Heart left ventricle (tissue), 16 donors: ENCODE measurements around the gene PRG3. TPM values are rescaled to one million over a fixed set of nuclear protein-coding genes. Genes with fewer than 3 reads are reported as not detected.

Source experiments
- ATAC-seq, 4 donors: fragments of 200-7000 bp; cut with Tn5 transposase; one replicate each; pipeline ENCODE4 v1.9.1; 2020 to 2022; ENCODE audit warnings: moderate library complexity in 4 of 4, mild to moderate bottlenecking in 3 of 4, moderate number of reproducible peaks in 1 of 4
- DNase-seq, 5 donors: peaks; one replicate each; pipeline ENCODE4 v3.0.0-alpha.2; 2020
- H3K27ac ChIP-seq, 12 donors: fragments of 200-600 bp; sonication (generic) in 4 of 12; one replicate each; pipeline versions ENCODE4 v1.5.0 to v1.8.0; 2016 to 2022; ENCODE audit warnings: mild to moderate bottlenecking in 2 of 12
- H3K27me3 ChIP-seq, 9 donors: fragments of 200-600 bp; sonication (generic) in 2 of 9; one replicate each; pipeline versions ENCODE4 v1.5.1 to v1.8.0; 2016 to 2022; ENCODE audit warnings: mild to moderate bottlenecking in 3 of 9
- H3K36me3 ChIP-seq, 9 donors: fragments of 200-600 bp; sonication (generic) in 2 of 9; one replicate each; pipeline versions ENCODE4 v1.5.0 to v1.8.0; 2018 to 2022; ENCODE audit warnings: mild to moderate bottlenecking in 2 of 9
- H3K4me1 ChIP-seq, 12 donors: fragments of 200-600 bp; sonication (generic) in 4 of 12; one replicate each; pipeline versions ENCODE4 v1.5.0 to v1.8.0; 2016 to 2022; ENCODE audit warnings: mild to moderate bottlenecking in 3 of 12
- H3K4me3 ChIP-seq, 12 donors: fragments of 200-600 bp; sonication (generic) in 4 of 12; one replicate each; pipeline versions ENCODE4 v1.5.0 to v1.8.0; 2017 to 2022; ENCODE audit warnings: mild to moderate bottlenecking in 9 of 12, moderate library complexity in 4 of 12
- H3K9me3 ChIP-seq, 12 donors: fragments of 200-600 bp; sonication (generic) in 4 of 12; one replicate each; pipeline versions ENCODE4 v1.5.0 to v1.8.0; 2016 to 2022; ENCODE audit warnings: mild to moderate bottlenecking in 1 of 12
- POLR2A ChIP-seq, 2 donors: fragments of 450-650 bp; IDR thresholded peaks; one replicate each; pipeline ENCODE4 v1.6.1; 2017; ENCODE audit warnings: antibody characterized with exemption in 2 of 2, mild to moderate bottlenecking in 2 of 2, moderate library complexity in 2 of 2
- WGBS, 4 donors: extraction: QIAGEN DNeasy Blood & Tissue Kit in 2 of 4; methylation state at CpG; one replicate each; pipeline versions ENCODE4 v1.1.5 to v1.1.7; 2013 to 2018; 5-methylcytosine and 5-hydroxymethylcytosine counted together
- intact Hi-C, 10 donors: fragments of 100-400 bp; cut with DNase I; formaldehyde crosslinking; loops; one replicate each; pipeline versions ENCODE4 v1.11.1 to v1.14.2; 2022
- polyA plus RNA-seq, 2 donors: library from polyadenylated mRNA; stranded (reverse); fragments of 200-250 nt; gene quantifications; one replicate each; pipeline ENCODE4 v1.2.3, GENCODE V29; 2013
- total RNA-seq, 9 donors: library from RNA; depleted of rRNA in 2 of 9; stranded (reverse); fragments of >200 nt in 2 of 9; fragmentation: NEBNext Ultra II Directional in 3 of 9; extraction: Animal tissue kit (Norgen Biotek cat#: 25700) in 3 of 9; gene quantifications; one replicate each; pipeline versions ENCODE4 v1.1.0 to v1.2.4, GENCODE V29; 2016 to 2023
- TF ChIP-seq, protein P1 (sequence below), 12 donors: fragments of 200-600 bp; sonication (generic) in 4 of 12; IDR thresholded peaks; one replicate each; pipeline versions ENCODE4 v1.5.0 to v1.8.0; 2018 to 2022; ENCODE audit warnings: antibody characterized with exemption in 12 of 12, mild to moderate bottlenecking in 5 of 12
- donor health status: ischemic (EF 13 %, LVEDD 7.1; RV severe dilation, severe dysfunction).
- donor health status: healthy with polysubstance abuse.
- donor health status: DM: no; HTN: yes; CAD: no.
- donor health status: DM: no; HTN: no; CAD: no.
- donor health status: ischemic (EF 25% LVEDD 6.9; RV normal size, moderate dysfunction).
- donor health status: ischemic (EF 25% LVEDD 5.7; RV mildly dilated, moderate dysfunction).
- donor health status: healthy.
- donor health status: DM: yes; HTN: yes; CAD: no.
- donor health status: ischemic (EF 35%, LVEDD 5.7; RV mildly dilated, moderate dysfunction).
- donor health status: nonischemic (EF 11% LVEDD 7.7; RV severe dilation, severe dysfunction).
- donor health status: DM: yes; HTN: yes; CAD: no.
- donor health status: PGD.
- donor health status: ischemic (EF 29% LVEDD 5.4; RV normal size, mild dysfunction).
- donor health status: nonischemic (EF 23%, LVEDD 6.1; RV moderate dilation, normal function).

PRG3 gene
- total and polyA plus RNA-seq, 11 donors: not detected

DNA sequence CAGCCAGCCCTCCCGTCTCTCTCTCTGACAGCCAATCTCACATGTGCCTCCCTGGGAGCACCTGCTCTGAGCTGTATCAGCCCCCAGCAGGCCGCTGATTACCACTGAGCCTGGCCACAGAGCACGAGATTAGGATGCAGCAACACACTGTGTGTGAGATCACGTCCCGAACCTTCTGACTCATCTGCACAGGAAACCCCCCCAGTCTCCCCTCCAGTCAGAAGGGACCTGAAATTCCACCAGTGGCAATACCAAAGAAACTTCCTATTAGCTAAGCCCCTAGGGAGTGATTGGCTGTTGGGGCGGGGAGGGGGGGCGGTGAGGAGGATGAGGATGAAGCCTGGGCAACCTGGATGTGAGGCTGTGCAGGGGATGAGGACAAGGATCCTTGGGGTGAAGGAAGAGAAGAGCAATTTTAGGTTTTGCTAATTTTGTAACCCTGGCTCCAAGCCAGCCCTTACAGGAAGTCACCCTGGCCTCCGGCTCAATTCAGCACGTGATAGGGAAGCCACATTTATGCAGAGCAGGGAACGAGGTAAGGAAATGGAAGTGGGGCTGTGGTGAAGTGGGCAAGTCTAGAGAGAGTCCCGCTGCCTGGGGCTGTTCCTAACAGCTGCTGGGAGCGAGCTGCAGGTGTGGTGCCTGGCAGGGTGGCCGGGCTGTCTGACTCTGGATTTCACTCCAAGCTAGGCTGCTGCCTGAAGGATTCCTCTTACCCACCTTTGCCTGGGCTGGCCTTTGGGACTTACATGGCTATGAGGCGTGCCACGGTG lies 44.0 kb upstream of the PRG3 start:
- no peaks in the 10 kb centered on the region for H3K9me3 ChIP-seq
- DNase-seq: peak; percentile 75 to 86 (median 77)
- intact Hi-C loops: loop anchor here in 2 of 10 donors (2.0 to 5.0 kb wide), 2 partner anchors 18 to 78 kb away; no protein-coding TSS in a partner anchor
- peak overlapping the region; percentile 88 to 98 (median 92) for H3K27ac ChIP-seq
- H3K27me3 ChIP-seq: no peaks in the 10 kb centered on the region
- TF ChIP-seq POLR2A (IDR thresholded peaks at IDR 0.05): no peak
- TF ChIP-seq, protein P1, sequence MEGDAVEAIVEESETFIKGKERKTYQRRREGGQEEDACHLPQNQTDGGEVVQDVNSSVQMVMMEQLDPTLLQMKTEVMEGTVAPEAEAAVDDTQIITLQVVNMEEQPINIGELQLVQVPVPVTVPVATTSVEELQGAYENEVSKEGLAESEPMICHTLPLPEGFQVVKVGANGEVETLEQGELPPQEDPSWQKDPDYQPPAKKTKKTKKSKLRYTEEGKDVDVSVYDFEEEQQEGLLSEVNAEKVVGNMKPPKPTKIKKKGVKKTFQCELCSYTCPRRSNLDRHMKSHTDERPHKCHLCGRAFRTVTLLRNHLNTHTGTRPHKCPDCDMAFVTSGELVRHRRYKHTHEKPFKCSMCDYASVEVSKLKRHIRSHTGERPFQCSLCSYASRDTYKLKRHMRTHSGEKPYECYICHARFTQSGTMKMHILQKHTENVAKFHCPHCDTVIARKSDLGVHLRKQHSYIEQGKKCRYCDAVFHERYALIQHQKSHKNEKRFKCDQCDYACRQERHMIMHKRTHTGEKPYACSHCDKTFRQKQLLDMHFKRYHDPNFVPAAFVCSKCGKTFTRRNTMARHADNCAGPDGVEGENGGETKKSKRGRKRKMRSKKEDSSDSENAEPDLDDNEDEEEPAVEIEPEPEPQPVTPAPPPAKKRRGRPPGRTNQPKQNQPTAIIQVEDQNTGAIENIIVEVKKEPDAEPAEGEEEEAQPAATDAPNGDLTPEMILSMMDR (IDR thresholded peaks at IDR 0.05): no peak
- 31 to 43% (median 39%) methylated on average over 14 to 15 of the region's 15 CpGs for WGBS, 4 donors
- peak; percentile 27 to 88 (median 80) for ATAC-seq
- peak overlapping the region in 9 of 12 donors; percentile 10 to 79 (median 61) for H3K4me3 ChIP-seq
- peaks cover 0 to 44% (median 22%) of the 10 kb centered on the region in 9 donors for H3K36me3 ChIP-seq
- peaks cover 6 to 68% (median 55%) of the 10 kb centered on the region in 12 donors for H3K4me1 ChIP-seq

DNA sequence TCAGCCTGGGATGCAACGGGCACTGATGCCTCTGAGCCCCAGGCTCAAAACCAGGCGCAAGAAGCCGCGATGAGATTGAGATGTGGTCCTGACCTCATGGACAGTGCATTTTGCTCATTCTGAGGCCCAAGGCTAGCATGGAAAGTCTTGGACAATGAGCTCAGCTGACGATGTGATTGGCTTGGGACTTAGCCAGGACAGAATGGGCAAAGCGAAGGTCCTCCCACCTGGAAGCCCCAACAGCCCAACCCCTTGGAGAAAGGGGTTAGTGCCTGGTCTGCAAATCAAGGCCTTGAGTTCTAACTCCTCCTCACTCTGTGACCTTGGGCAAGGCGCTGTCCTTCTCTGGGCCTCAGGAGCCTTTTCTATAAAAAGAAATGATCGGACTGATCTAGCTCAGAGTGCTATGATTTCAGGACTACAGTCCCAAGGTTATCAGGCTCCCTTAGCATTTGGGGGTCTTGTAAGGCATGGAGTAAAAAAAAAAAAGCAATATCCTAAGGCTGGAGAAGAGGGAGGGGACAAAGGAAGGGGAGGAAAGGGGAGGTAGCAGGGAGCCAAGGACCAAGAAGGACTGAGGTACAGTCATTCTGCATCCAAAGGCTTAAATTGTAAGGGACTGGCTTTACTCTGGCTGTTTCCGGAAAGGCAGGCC lies 43.3 kb upstream of the PRG3 start:
- Histone ChIP-seq H3K9me3 (no peaks in the 10 kb centered on the region), H3K36me3 (peaks cover 0 to 51% (median 29%) of the 10 kb centered on the region in 9 donors), H3K4me3 (peak overlapping the region in 8 of 12 donors; percentile 13 to 79 (median 62)), H3K27me3 (no peaks in the 10 kb centered on the region), H3K4me1 (peaks cover 6 to 68% (median 55%) of the 10 kb centered on the region in 12 donors), H3K27ac (peak overlapping the region in 11 of 12 donors; percentile 88 to 98 (median 93))
- TF ChIP-seq, protein P1 (IDR thresholded peaks at IDR 0.05): no peak
- TF ChIP-seq POLR2A (IDR thresholded peaks at IDR 0.05): no peak
- WGBS, 4 donors: 73 to 81% (median 75%) methylated on average over 8 to 9 of the region's 9 CpGs
- ATAC-seq (no peak), DNase-seq (no peak)
- intact Hi-C loops: loop anchor here in 1 of 10 donors (2.0 kb wide), 1 partner anchor 17 kb away; no protein-coding TSS in a partner anchor

DNA sequence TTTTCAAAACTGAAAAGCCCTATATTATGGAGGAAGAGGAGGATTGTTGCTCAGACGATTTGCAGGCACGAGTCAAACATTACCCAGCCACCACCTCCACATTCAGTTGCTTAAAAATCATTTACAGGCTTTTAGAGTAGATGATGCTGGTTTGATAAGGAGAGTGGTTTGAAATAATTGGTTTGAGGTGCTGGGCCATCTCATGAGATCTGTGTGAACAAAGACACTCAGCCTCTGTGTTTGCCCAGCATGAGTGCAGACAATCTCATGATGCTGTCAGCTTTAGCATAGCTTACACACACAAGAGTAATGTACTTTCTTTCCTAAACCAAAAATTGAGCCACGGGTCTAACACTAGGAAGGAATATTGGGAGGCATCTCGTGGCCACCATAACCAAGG lies 41.7 kb upstream of the PRG3 start:
- Histone ChIP-seq H3K27ac (no peak overlapping the region), H3K9me3 (no peaks in the 10 kb centered on the region), H3K4me3 (no peak overlapping the region), H3K36me3 (peaks cover 0 to 67% (median 45%) of the 10 kb centered on the region in 9 donors), H3K27me3 (no peaks in the 10 kb centered on the region), H3K4me1 (peaks cover 6 to 60% (median 44%) of the 10 kb centered on the region in 12 donors)
- ATAC-seq (no peak), DNase-seq (no peak)
- TF ChIP-seq POLR2A (IDR thresholded peaks at IDR 0.05): no peak
- TF ChIP-seq, protein P1 (IDR thresholded peaks at IDR 0.05): no peak
- 85 to 91% (median 88%) methylated on average over 4 of the region's 4 CpGs for WGBS, 4 donors
- intact Hi-C loops: no loop called here

DNA sequence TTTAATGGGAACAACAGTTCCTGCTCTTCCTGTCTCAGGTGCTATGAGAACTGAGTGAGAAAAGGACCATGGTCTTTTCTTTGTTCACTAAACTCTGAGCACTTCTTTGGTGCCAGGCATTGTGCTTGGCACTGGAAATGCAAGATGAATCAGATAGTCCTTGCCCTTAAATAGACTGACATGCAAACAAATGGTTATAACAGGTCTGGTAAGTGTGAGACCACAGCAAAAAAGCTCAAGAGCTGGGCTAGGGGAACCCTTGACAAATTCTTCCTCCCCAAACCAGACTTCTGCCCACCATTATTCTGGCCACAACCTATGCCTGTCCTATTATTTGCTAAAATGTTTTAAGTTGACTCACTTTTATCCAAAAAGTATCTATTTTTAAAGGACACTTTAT lies 40.9 kb upstream of the PRG3 start:
- no peaks in the 10 kb centered on the region for H3K9me3 ChIP-seq
- H3K4me3 ChIP-seq: no peak overlapping the region
- peak overlapping the region in 1 of 12 donors; percentile 22 for H3K27ac ChIP-seq
- DNase-seq: no peak
- no peaks in the 10 kb centered on the region for H3K27me3 ChIP-seq
- ATAC-seq: no peak
- TF ChIP-seq, protein P1 (IDR thresholded peaks at IDR 0.05): no peak
- TF ChIP-seq POLR2A (IDR thresholded peaks at IDR 0.05): no peak
- intact Hi-C loops: no loop called here
- H3K4me1 ChIP-seq: peaks cover 6 to 59% (median 36%) of the 10 kb centered on the region in 12 donors
- H3K36me3 ChIP-seq: peaks cover 0 to 76% (median 54%) of the 10 kb centered on the region in 9 donors
